ENCODE data around the gene ARFRP1. TPM values are rescaled to one million over a fixed set of nuclear protein-coding genes. Genes with fewer than 3 reads are reported as not detected.

Gene ARFRP1
- total and polyA plus RNA-seq, 2 of the 13 experiments (the other 11 are each of a cell fraction or from before 2014, with no cell fraction given), result 32.0 to 51.1 TPM

DNA sequence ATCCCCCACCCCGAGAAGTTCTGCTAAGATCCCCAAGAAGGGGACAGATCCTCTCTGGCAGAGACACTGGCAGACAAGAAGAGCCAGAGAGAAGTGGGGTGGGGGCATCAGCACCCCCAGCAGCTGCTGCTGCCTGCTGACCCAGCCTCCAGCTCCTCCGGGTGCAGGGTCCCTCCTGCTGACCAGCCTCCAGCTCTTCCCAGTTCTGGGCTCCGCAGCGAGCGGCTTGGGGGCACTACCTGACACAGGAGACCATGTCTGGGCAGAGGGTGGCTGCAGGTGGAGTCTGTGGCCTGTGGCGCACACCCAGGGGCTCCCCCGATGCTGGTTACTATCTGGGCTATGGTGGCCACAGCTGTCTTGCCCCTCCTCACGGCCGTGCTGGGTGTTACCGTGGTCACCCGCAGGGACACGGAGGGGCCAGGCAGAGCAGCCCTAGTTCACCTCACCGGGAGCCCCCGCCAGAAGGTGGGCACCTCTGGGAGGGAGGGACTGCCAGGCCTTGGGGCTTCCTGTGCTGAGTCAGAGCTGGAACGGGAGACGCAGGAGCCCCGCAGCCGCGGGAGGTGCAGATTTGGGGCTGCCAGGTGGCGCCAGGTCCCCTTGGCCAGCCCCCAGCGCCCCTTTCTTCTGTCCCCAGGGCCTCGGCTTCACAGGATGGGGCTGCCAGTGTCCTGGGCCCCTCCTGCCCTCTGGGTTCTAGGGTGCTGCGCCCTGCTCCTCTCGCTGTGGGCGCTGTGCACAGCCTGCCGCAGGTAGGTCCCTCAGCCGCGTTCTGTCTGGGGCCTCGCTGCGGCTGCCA, 29.3 kb upstream of the ARFRP1 start (continued):
- TF ChIP-seq SOX13 (IDR thresholded peaks at IDR 0.05), result no peak
- no peak for TF ChIP-seq SOX13 (CRISPR knock-in tag; conservative IDR thresholded peaks at IDR 0.05 in 1 of 2, IDR thresholded peaks at IDR 0.05 in 1 of 2)
- TF ChIP-seq ZNF343 (CRISPR knock-in tag; IDR thresholded peaks at IDR 0.05), result peak; percentile 38
- no peak for TF ChIP-seq ZNF503 (CRISPR knock-in tag; IDR thresholded peaks at IDR 0.05)
- TF ChIP-seq DPF2 (CRISPR knock-in tag; IDR thresholded peaks at IDR 0.05; ENCODE audit: borderline replicate concordance, low read depth), result peak; percentile 64
- TF ChIP-seq FOXM1 (CRISPR knock-in tag; IDR thresholded peaks at IDR 0.05), result no peak
- peak; percentile 6; the same call in 1 of the 2 replicates for TF ChIP-seq NCOA2 (CRISPR knock-in tag; IDR thresholded peaks at IDR 0.05)
- peak; percentile 66; the same call in 1 of the 2 replicates for TF ChIP-seq ZNF20 (CRISPR knock-in tag; IDR thresholded peaks at IDR 0.05)
- no peak; the same call in 1 of the 2 replicates for TF ChIP-seq FOXC1 (CRISPR knock-in tag; IDR thresholded peaks at IDR 0.05; ENCODE audit: borderline replicate concordance)
- no peak for TF ChIP-seq PRPF4 (IDR thresholded peaks at IDR 0.05; ENCODE audit: low read depth, low read length, poor library complexity, severe bottlenecking)
- TF ChIP-seq, protein P1, sequence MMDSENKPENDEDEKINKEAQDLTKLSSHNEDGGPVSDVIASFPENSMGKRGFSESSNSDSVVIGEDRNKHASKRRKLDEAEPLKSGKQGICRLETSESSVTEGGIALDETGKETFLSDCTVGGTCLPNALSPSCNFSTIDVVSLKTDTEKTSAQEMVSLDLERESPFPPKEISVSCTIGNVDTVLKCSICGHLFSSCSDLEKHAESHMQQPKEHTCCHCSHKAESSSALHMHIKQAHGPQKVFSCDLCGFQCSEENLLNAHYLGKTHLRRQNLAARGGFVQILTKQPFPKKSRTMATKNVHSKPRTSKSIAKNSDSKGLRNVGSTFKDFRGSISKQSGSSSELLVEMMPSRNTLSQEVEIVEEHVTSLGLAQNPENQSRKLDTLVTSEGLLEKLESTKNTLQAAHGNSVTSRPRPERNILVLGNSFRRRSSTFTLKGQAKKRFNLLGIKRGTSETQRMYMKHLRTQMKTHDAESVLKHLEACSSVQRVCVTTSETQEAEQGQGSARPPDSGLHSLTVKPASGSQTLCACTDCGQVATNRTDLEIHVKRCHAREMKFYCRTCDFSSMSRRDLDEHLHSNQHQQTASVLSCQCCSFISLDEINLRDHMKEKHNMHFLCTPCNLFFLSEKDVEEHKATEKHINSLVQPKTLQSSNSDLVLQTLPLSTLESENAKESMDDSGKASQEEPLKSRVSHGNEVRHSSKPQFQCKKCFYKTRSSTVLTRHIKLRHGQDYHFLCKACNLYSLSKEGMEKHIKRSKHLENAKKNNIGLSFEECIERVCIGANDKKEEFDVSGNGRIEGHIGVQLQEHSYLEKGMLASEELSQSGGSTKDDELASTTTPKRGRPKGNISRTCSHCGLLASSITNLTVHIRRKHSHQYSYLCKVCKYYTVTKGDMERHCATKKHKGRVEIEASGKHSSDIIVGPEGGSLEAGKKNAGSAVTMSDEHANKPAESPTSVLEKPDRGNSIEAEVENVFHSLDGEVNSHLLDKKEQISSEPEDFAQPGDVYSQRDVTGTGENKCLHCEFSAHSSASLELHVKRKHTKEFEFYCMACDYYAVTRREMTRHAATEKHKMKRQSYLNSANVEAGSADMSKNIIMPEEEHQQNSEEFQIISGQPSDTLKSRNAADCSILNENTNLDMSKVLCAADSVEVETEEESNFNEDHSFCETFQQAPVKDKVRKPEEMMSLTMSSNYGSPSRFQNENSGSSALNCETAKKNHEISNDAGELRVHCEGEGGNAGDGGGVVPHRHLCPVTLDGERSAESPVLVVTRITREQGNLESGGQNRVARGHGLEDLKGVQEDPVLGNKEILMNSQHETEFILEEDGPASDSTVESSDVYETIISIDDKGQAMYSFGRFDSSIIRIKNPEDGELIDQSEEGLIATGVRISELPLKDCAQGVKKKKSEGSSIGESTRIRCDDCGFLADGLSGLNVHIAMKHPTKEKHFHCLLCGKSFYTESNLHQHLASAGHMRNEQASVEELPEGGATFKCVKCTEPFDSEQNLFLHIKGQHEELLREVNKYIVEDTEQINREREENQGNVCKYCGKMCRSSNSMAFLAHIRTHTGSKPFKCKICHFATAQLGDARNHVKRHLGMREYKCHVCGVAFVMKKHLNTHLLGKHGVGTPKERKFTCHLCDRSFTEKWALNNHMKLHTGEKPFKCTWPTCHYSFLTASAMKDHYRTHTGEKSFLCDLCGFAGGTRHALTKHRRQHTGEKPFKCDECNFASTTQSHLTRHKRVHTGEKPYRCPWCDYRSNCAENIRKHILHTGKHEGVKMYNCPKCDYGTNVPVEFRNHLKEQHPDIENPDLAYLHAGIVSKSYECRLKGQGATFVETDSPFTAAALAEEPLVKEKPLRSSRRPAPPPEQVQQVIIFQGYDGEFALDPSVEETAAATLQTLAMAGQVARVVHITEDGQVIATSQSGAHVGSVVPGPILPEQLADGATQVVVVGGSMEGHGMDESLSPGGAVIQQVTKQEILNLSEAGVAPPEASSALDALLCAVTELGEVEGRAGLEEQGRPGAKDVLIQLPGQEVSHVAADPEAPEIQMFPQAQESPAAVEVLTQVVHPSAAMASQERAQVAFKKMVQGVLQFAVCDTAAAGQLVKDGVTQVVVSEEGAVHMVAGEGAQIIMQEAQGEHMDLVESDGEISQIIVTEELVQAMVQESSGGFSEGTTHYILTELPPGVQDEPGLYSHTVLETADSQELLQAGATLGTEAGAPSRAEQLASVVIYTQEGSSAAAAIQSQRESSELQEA (CRISPR knock-in tag; IDR thresholded peaks at IDR 0.05; ENCODE audit: not compliant biosample characterization), result peak; percentile 73
- no peak for TF ChIP-seq ZNF780A (CRISPR knock-in tag; IDR thresholded peaks at IDR 0.05)
- no peak for TF ChIP-seq RFXANK (CRISPR knock-in tag; IDR thresholded peaks at IDR 0.05)
- TF ChIP-seq ZNF326 (CRISPR knock-in tag; IDR thresholded peaks at IDR 0.05; ENCODE audit: borderline replicate concordance), result peak; percentile 51; the same call in 1 of the 2 replicates
- no peak for TF ChIP-seq TFE3 (CRISPR knock-in tag; IDR thresholded peaks at IDR 0.05)
- TF ChIP-seq ZNF766 (CRISPR knock-in tag; IDR thresholded peaks at IDR 0.05; ENCODE audit: borderline replicate concordance), result no peak
- TF ChIP-seq ZC3H4 (CRISPR knock-in tag; IDR thresholded peaks at IDR 0.05; ENCODE audit: borderline replicate concordance), result 0 out of 2 replicates have a peak, but pooled peaks have one; percentile 78
- no peak; the same call in 1 of the 2 replicates for TF ChIP-seq ZNF160 (CRISPR knock-in tag; IDR thresholded peaks at IDR 0.05)
